HG03196 (cell line): ENCODE data around the gene ABHD16A.

Source experiments
- ATAC-seq: cut with Tn5 transposase; IDR thresholded peaks from one replicate; pipeline ENCODE4 v1.9.1; 2021; ENCODE audit not compliant: unreplicated experiment

The ABHD16A gene

GRCh38 chr6:31732029-31732428, 28.9 kb upstream of the ABHD16A start:
- ATAC-seq: no peak

- ATAC-seq: no peak
Measured at GRCh38 chr6:31730631-31731086, 27.5 kb upstream of the ABHD16A start.

GRCh38 chr6:31729979-31730630, 27.0 kb upstream of the ABHD16A start:
- no peak for ATAC-seq

GRCh38 chr6:31729515-31729978, 26.4 kb upstream of the ABHD16A start:
- ATAC-seq: no peak

GRCh38 chr6:31728767-31729514, 25.8 kb upstream of the ABHD16A start, which contains the start of gene DDAH2:
Gene DDAH2, minus strand, starts transcription at chr6:31729299. Its CDS starts 138 bp downstream, at chr6:31729161.
- ATAC-seq: no peak

GRCh38 chr6:31727717-31728671, 24.9 kb upstream of the ABHD16A start:
- ATAC-seq: no peak

GRCh38 chr6:31727034-31727716, 24.1 kb upstream of the ABHD16A start:
- no peak for ATAC-seq

- ATAC-seq: no peak
Measured at GRCh38 chr6:31725502-31726350, 22.6 kb upstream of the ABHD16A start.

- ATAC-seq: no peak
Measured at GRCh38 chr6:31723980-31724691, 21.0 kb upstream of the ABHD16A start.

- no peak for ATAC-seq
Measured at GRCh38 chr6:31723245-31723979, 20.3 kb upstream of the ABHD16A start, which contains the start of gene MPIG6B. Gene MPIG6B, plus strand, starts transcription at chr6:31723373. Its CDS starts 11 bp downstream, at chr6:31723384.

- no peak for ATAC-seq
Measured at GRCh38 chr6:31722173-31722572, 19.0 kb upstream of the ABHD16A start.

GRCh38 chr6:31721351-31722020, 18.4 kb upstream of the ABHD16A start, which contains the start of gene LY6G6C:
Gene LY6G6C, minus strand, starts transcription at chr6:31721746. Its CDS starts 67 bp downstream, at chr6:31721679.
- no peak for ATAC-seq

- no peak for ATAC-seq
Measured at GRCh38 chr6:31720196-31720770, 17.2 kb upstream of the ABHD16A start.

- ATAC-seq: no peak
Measured at GRCh38 chr6:31719001-31719400, 15.9 kb upstream of the ABHD16A start.

- no peak for ATAC-seq
Measured at GRCh38 chr6:31718265-31718664, 15.1 kb upstream of the ABHD16A start.

GRCh38 chr6:31717499-31718222, 14.5 kb upstream of the ABHD16A start:
- no peak for ATAC-seq
